HepG2 (cell line): ENCODE results near the gene SPTSSA. TPM values are rescaled to one million over a fixed set of nuclear protein-coding genes. Genes with fewer than 3 reads are reported as not detected.
"Not testable (repeated sequence)": the region's sequence is repeated elsewhere in the genome, so short reads cannot be mapped to it uniquely, and the experiment has no call there.

Source experiments
- ATAC-seq: fragments of 200-7000 bp; cut with Tn5 transposase; 3 replicates; pipeline ENCODE4 v1.9.1; 2020; ENCODE audit warnings: mild to moderate bottlenecking, moderate library complexity
- BruUV-seq: library from RNA; stranded (reverse); fragments of 400-500 nt; replicated peaks from 2 replicates; lab custom pipeline; 2021; lab: Mats Ljungman, UMichigan
- CTCF ChIA-PET: fragments of 300-600 bp; formaldehyde crosslinking; extraction: SDS; loops from one replicate; lab custom pipeline; 2021; ENCODE audit warnings: low total read pairs, inconsistent platforms, low intra/inter-chr PET ratio; lab: Yijun Ruan, JAX
- POLR2A ChIA-PET: fragments of 350-600 bp; sonication (Branson Sonifier 250); formaldehyde crosslinking; loops from one replicate; lab custom pipeline; 2020; ENCODE audit warnings: antibody characterized with exemption, inconsistent platforms; lab: Yijun Ruan, JAX
- DNase-seq: peaks from one replicate; pipeline ENCODE4 v3.0.0-alpha.2; 2015; ENCODE audit warnings: low spot score
- FAIRE-seq: peaks from 3 replicates; lab custom pipeline; 2011; peaks lifted over from hg19 to GRCh38; lab: Jason Lieb, UNC
- H2AFZ ChIP-seq: one replicate; pipeline ENCODE4 v1.6.1; 2011; ENCODE audit warnings: low read length, inconsistent platforms
- H3K27ac ChIP-seq: fragments of 300-600 bp; 3 replicates; pipeline ENCODE4 v1.8.0; 2011; ENCODE audit warnings: mixed run types, mild to moderate bottlenecking, mixed read lengths, low read length, inconsistent platforms; ENCODE audit not compliant: insufficient read depth; ENCODE audit errors: extremely low read length
- H3K27me3 ChIP-seq, 2 experiments: fragments of 200-600 bp in 1 of 2; 2 replicates in 1 of 2; 3 replicates in 1 of 2; pipeline versions ENCODE4 v1.6.0 to v1.8.0; 2011; ENCODE audit warnings: low read length in 2 of 2, mild to moderate bottlenecking in 2 of 2, moderate library complexity in 2 of 2, inconsistent platforms in 1 of 2; ENCODE audit not compliant: insufficient read depth in 2 of 2, control insufficient read depth in 1 of 2
- H3K36me3 ChIP-seq, 2 experiments: fragments of 200-600 bp in 1 of 2; replicated peaks in 1 of 2; 2 replicates in 1 of 2; 3 replicates in 1 of 2; pipeline versions ENCODE4 v1.5.1 to v1.8.0; 2011; ENCODE audit warnings: low read length in 2 of 2, inconsistent platforms in 1 of 2; ENCODE audit not compliant: insufficient read depth in 2 of 2, control insufficient read depth in 1 of 2
- H3K4me1 ChIP-seq: 2 replicates; pipeline ENCODE4 v1.5.1; 2012; ENCODE audit warnings: low read length, inconsistent platforms; ENCODE audit not compliant: insufficient read depth
- H3K4me2 ChIP-seq: 2 replicates; pipeline ENCODE4 v1.6.0; 2011; ENCODE audit warnings: low read depth, low read length, inconsistent platforms
- H3K4me3 ChIP-seq, 3 experiments: fragments of 200-600 bp in 1 of 3; sonication (generic), shearing (Covaris generic) in 1 of 3; replicated peaks in 1 of 3; 2 replicates each; pipeline ENCODE4 v1.5.1; 2011 to 2016; ENCODE audit warnings: low read length in 3 of 3, inconsistent platforms in 2 of 3, low read depth in 2 of 3, mild to moderate bottlenecking in 2 of 3, control low read depth in 1 of 3, mixed read lengths in 1 of 3; ENCODE audit not compliant: insufficient read depth in 1 of 3
- H3K79me2 ChIP-seq: one replicate; pipeline ENCODE4 v1.6.1; 2011; ENCODE audit warnings: low read length, inconsistent platforms; ENCODE audit not compliant: insufficient read depth
- H3K9ac ChIP-seq: 2 replicates; pipeline ENCODE4 v1.6.0; 2011; ENCODE audit warnings: mild to moderate bottlenecking, low read depth, low read length, inconsistent platforms; ENCODE audit not compliant: insufficient read depth
- H3K9me3 ChIP-seq: 2 replicates; pipeline ENCODE4 v1.5.1; 2012; ENCODE audit warnings: mild to moderate bottlenecking, low read length
- H4K20me1 ChIP-seq: 2 replicates; pipeline ENCODE4 v1.6.0; 2011; ENCODE audit warnings: inconsistent platforms, mild to moderate bottlenecking, low read length, moderate library complexity; ENCODE audit not compliant: insufficient read depth
- ADNP ChIP-seq: sonication (generic); formaldehyde crosslinking; IDR thresholded peaks from 2 replicates; pipeline ENCODE4 v1.4.0; 2020; ENCODE audit warnings: missing genetic modification reagents
- ATF7 ChIP-seq, 2 experiments: fragments of 450-650 bp in 1 of 2; sonication (generic) in 1 of 2; formaldehyde crosslinking in 1 of 2; IDR thresholded peaks; 2 replicates each; pipeline versions ENCODE4 v1.4.0 to v1.6.1; 2016 to 2020; ENCODE audit warnings: antibody characterized with exemption in 1 of 2, mild to moderate bottlenecking in 1 of 2, missing genetic modification reagents in 1 of 2
- CEBPB ChIP-seq: IDR thresholded peaks from 2 replicates; pipeline ENCODE4 v1.6.1; 2011; ENCODE audit warnings: low read depth, low read length, improper control_type of control experiment, borderline replicate concordance
- CEBPG ChIP-seq: IDR thresholded peaks from 2 replicates; pipeline ENCODE4 v1.6.1; 2016
- LCORL ChIP-seq, 2 experiments: fragments of 450-650 bp in 1 of 2; sonication (generic) in 1 of 2; formaldehyde crosslinking in 1 of 2; IDR thresholded peaks; 2 replicates each; pipeline versions ENCODE4 v1.5.0 to v1.6.1; 2017 to 2020; ENCODE audit warnings: antibody characterized with exemption in 1 of 2, missing genetic modification reagents in 1 of 2
- NFE2L1 ChIP-seq: sonication (generic); formaldehyde crosslinking; IDR thresholded peaks from 2 replicates; pipeline ENCODE4 v1.4.0; 2020; ENCODE audit warnings: missing genetic modification reagents, mild to moderate bottlenecking, borderline replicate concordance
- PHB2 ChIP-seq: fragments of 450-650 bp; IDR thresholded peaks from 2 replicates; pipeline ENCODE4 v1.6.1; 2018; ENCODE audit not compliant: partially characterized antibody
- ZMYM3 ChIP-seq: sonication (generic); formaldehyde crosslinking; IDR thresholded peaks from 2 replicates; pipeline ENCODE4 v1.5.1; 2020; ENCODE audit warnings: mild to moderate bottlenecking, missing genetic modification reagents
- WGBS: methylation state at CpG from one replicate; pipeline ENCODE4 v1.1.6; 2017; ENCODE audit warnings: low lambda C conversion rate; 5-methylcytosine and 5-hydroxymethylcytosine counted together
- in situ Hi-C: cut with HindIII; loops from 2 replicates; pipeline ENCODE4 v1.10.0; 2017; ENCODE audit warnings: low pct_unique_long_range_greater_than_20kb; ENCODE audit not compliant: extremely low pct_ligation_motif_present
- intact Hi-C: fragments of 100-400 bp; cut with micrococcal nuclease; formaldehyde crosslinking; loops from one replicate; pipeline ENCODE4 v1.10.0; 2022; ENCODE audit not compliant: unreplicated experiment
- polyA plus RNA-seq, 8 experiments: library from polyadenylated mRNA; depleted of rRNA in 3 of 8; stranded (reverse) in 7 of 8; unstranded in 1 of 8; fragments of >200 nt; fragmentation: Illumina TruSeq in 4 of 8; extraction: Trizol in 4 of 8; gene quantifications; 2 replicates each; pipeline versions ENCODE4 v1.2.1 to v1.2.3, GENCODE V29; 2011 to 2016; ENCODE audit warnings: low read depth in 4 of 8, missing spikeins in 1 of 8, mixed read lengths in 1 of 8; ENCODE audit not compliant: insufficient read depth in 1 of 8
- total RNA-seq, 5 experiments: library from RNA; depleted of rRNA; stranded (reverse); fragments of >200 nt; fragmentation: Illumina TruSeq; extraction: Trizol; gene quantifications; 2 replicates each; pipeline ENCODE4 v1.2.3, GENCODE V29; 2016; ENCODE audit warnings: low read depth in 1 of 5
- TF ChIP-seq, protein P1 (sequence below): sonication (generic); formaldehyde crosslinking; IDR thresholded peaks from 2 replicates; pipeline ENCODE4 v1.5.0; 2020; ENCODE audit warnings: mild to moderate bottlenecking, missing genetic modification reagents
- TF ChIP-seq, protein P2 (sequence below), 2 experiments: fragments of 450-650 bp in 1 of 2; sonication (generic) in 1 of 2; formaldehyde crosslinking; IDR thresholded peaks; 2 replicates each; pipeline versions ENCODE4 v1.5.0 to v1.8.0; 2020 to 2022; ENCODE audit warnings: mild to moderate bottlenecking in 1 of 2, missing genetic modification reagents in 1 of 2

The SPTSSA gene
- total and polyA plus RNA-seq, 2 of the 13 experiments (the other 11 are each of a cell fraction or from before 2014, with no cell fraction given), result 19.1 to 86.1 TPM

- BruUV-seq; FAIRE-seq; H3K9me3 ChIP-seq; H3K9ac ChIP-seq; H2AFZ ChIP-seq; in situ Hi-C loops; H3K79me2 ChIP-seq; H3K4me2 ChIP-seq; H3K27me3 ChIP-seq; H3K36me3 ChIP-seq; POLR2A ChIA-PET; H4K20me1 ChIP-seq; intact Hi-C loops; DNase-seq; ATAC-seq; H3K4me3 ChIP-seq; H3K27ac ChIP-seq; TF ChIP-seq ATF7, LCORL (CRISPR knock-in tag; IDR thresholded peaks at IDR 0.05): not testable (repeated sequence)
- CTCF ChIA-PET, result interaction anchor here (0.7 kb wide), 1 partner anchor 664 kb away, joined by 3 read pairs; no protein-coding TSS in a partner anchor
- TF ChIP-seq ATF7 (IDR thresholded peaks at IDR 0.05) (peak; percentile 88), NFE2L1 (CRISPR knock-in tag) (0 out of 2 replicates have a peak, but pooled peaks have one; percentile 46), PHB2 (peak; percentile 40), ZMYM3 (CRISPR knock-in tag) (peak; percentile 52; the same call in 1 of the 2 replicates), CEBPB (peak; percentile 40; the same call in 1 of the 2 replicates), LCORL (IDR thresholded peaks at IDR 0.05) (0 out of 2 replicates have a peak, but pooled peaks have one; percentile 13), CEBPG (CRISPR knock-in tag) (peak; percentile 40), ADNP (0 out of 2 replicates have a peak, but pooled peaks have one; percentile 8)
- TF ChIP-seq, protein P1, sequence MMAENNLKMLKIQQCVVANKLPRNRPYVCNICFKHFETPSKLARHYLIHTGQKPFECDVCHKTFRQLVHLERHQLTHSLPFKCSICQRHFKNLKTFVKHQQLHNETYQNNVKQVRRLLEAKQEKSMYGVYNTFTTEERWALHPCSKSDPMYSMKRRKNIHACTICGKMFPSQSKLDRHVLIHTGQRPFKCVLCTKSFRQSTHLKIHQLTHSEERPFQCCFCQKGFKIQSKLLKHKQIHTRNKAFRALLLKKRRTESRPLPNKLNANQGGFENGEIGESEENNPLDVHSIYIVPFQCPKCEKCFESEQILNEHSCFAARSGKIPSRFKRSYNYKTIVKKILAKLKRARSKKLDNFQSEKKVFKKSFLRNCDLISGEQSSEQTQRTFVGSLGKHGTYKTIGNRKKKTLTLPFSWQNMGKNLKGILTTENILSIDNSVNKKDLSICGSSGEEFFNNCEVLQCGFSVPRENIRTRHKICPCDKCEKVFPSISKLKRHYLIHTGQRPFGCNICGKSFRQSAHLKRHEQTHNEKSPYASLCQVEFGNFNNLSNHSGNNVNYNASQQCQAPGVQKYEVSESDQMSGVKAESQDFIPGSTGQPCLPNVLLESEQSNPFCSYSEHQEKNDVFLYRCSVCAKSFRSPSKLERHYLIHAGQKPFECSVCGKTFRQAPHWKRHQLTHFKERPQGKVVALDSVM (CRISPR knock-in tag), result peak; percentile 42; the same call in 1 of the 2 replicates
- TF ChIP-seq, protein P2, sequence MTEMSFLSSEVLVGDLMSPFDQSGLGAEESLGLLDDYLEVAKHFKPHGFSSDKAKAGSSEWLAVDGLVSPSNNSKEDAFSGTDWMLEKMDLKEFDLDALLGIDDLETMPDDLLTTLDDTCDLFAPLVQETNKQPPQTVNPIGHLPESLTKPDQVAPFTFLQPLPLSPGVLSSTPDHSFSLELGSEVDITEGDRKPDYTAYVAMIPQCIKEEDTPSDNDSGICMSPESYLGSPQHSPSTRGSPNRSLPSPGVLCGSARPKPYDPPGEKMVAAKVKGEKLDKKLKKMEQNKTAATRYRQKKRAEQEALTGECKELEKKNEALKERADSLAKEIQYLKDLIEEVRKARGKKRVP (CRISPR knock-in tag; IDR thresholded peaks at IDR 0.05), result peak in 1 of 2 experiments; percentile 62; a peak in 1 of 4 replicates
- 49% methylated on average over 9 of the region's 9 CpGs for WGBS
- H3K4me1 ChIP-seq, result peaks cover 41% of the 10 kb centered on the region
Measured at GRCh38 chr14:34504027-34504426, 42.0 kb upstream of the SPTSSA start.
